ENCODE measurements around the gene HM13. TPM values are rescaled to one million over a fixed set of nuclear protein-coding genes. Genes with fewer than 3 reads are reported as not detected.

The HM13 gene
- total and polyA plus RNA-seq, 2 of the 4 experiments (the other 2 are of a cell fraction) = 53.2 to 203 TPM

DNA sequence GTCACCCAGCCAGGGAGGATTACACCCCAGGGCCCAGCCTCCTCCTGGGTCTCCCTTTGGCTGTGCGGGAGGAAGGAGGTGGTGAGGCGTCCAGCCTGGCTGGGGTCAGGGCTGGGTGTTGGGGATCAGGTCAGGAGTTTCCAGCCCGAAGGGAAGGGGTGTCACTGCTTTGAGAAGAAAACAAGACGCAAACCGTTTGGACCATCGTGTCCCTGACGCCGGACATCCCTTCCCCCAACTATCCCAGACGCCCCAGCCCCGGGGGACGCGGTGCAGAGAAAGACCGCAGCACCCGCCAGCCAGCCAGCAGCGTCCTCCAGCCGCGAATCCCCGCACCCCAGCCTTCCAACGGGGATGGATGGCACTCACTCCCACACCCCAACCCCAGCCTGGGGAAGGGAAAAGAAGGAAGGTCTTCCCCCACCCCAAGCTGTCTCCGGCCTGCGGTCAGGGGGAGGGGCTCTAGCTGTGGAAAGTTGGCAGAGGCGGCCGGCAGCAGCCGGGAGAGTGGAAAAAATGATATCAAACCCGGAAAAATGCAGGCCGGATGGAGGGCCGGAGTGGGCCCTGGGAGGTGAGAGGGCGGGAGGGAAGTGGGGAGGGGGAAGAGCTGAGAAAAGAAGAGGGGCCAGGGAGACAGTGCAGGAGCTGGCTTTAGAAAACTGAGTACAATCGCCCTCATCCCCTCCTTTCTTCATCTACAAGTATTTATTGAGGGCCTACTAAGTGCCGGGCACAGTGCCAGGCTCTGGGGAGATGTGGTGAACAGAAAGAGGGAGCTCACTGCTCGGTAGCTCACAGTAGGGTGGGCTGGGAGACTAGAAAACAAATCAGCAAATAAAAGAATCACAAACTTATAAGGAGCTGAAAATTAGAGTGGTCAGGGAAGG, 28.5 kb upstream of the HM13 start:
- intact Hi-C loops (cut with micrococcal nuclease) (no loop called here), in situ Hi-C loops (cut with MboI; ENCODE audit: low sequenced_read_pairs) (no loop called here), dilution Hi-C loops (cut with HindIII; ENCODE audit: low sequenced_read_pairs, unreplicated experiment) (no loop called here)
- no peak overlapping the region for H2BK120ac ChIP-seq (ENCODE audit: low read depth, low read length)
- H3K23ac ChIP-seq (ENCODE audit: low read depth, low read length) = no peak overlapping the region
- no peak overlapping the region; the same call in 1 of the 2 replicates for H3K4me3 ChIP-seq (ENCODE audit: insufficient read depth, low read depth, low read length)
- no peaks in the 10 kb centered on the region for H3K4me1 ChIP-seq (ENCODE audit: control insufficient read depth, insufficient read depth, low read length)
- peak overlapping the region; percentile 78 for H3K4me2 ChIP-seq (ENCODE audit: low read depth, low read length)
- no peak overlapping the region; the same call in 1 of the 2 replicates for H3K18ac ChIP-seq (ENCODE audit: low read depth, low read length)
- H2BK20ac ChIP-seq (ENCODE audit: low read depth, low read length) = no peak overlapping the region
- no peak overlapping the region for H4K91ac ChIP-seq (ENCODE audit: insufficient read depth, low read depth, low read length)
- no peak overlapping the region for H3K9ac ChIP-seq (ENCODE audit: low read depth, low read length)
- H3K79me1 ChIP-seq (ENCODE audit: low read depth in 1 of 2, low read length in 2 of 2) = no peaks in the 10 kb centered on the region
- H4K20me1 ChIP-seq (ENCODE audit: insufficient read depth, low read length) = no peaks in the 10 kb centered on the region
- no peaks in the 10 kb centered on the region for H3K36me3 ChIP-seq (ENCODE audit: control insufficient read depth, insufficient read depth, low read length)
- no peak for TF ChIP-seq RAD21 (IDR thresholded peaks at IDR 0.05; ENCODE audit: low read length)
- TF ChIP-seq CHD1 (IDR thresholded peaks at IDR 0.05; ENCODE audit: low read depth, low read length) = no peak
- no peak for TF ChIP-seq ELK1 (IDR thresholded peaks at IDR 0.05; ENCODE audit: borderline replicate concordance, low read depth, low read length)
- no peak for TF ChIP-seq CTCF (conservative IDR thresholded peaks at IDR 0.05; ENCODE audit: low read depth, low read length)
- no peak for TF ChIP-seq SMC3 (IDR thresholded peaks at IDR 0.05; ENCODE audit: low read depth, low read length)
- no peak for TF ChIP-seq FOS (IDR thresholded peaks at IDR 0.05; ENCODE audit: low read depth, low read length)
- TF ChIP-seq, protein P1, sequence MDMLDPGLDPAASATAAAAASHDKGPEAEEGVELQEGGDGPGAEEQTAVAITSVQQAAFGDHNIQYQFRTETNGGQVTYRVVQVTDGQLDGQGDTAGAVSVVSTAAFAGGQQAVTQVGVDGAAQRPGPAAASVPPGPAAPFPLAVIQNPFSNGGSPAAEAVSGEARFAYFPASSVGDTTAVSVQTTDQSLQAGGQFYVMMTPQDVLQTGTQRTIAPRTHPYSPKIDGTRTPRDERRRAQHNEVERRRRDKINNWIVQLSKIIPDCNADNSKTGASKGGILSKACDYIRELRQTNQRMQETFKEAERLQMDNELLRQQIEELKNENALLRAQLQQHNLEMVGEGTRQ (IDR thresholded peaks at IDR 0.05; ENCODE audit: low read depth, low read length) = no peak
- TF ChIP-seq MAFK (IDR thresholded peaks at IDR 0.05; ENCODE audit: low read depth, low read length) = no peak
- no peak for TF ChIP-seq BHLHE40 (IDR thresholded peaks at IDR 0.05; ENCODE audit: low read depth, low read length)
- WGBS, 2 experiments (ENCODE audit: extremely low coverage in 2 of 2, insufficient read length in 1 of 2) = 10% methylated on average over 2 of the region's 31 CpGs; no CpG with 5 or more reads in 1 of the 2 experiments
- H2AK9ac ChIP-seq (replicated peaks; ENCODE audit: low read depth, low read length, poor library complexity) = no peak overlapping the region
- ChIA-PET CTCF (interaction anchor here (0.9 to 1.0 kb wide), 2 partner anchors 17 to 25 kb away, joined by 3 read pairs; no protein-coding TSS in a partner anchor), POLR2A (ENCODE audit: unreplicated experiment) (no interaction called here)
- DNase-seq (peak; percentile 8), ATAC-seq (ENCODE audit: low read depth) (peak; percentile 86)
- H2BK15ac ChIP-seq (ENCODE audit: low read depth, low read length) = no peak overlapping the region
- BruUV-seq (replicated peaks) = no TSS peak
- no peak overlapping the region for H3K27ac ChIP-seq (ENCODE audit: insufficient read depth, low read length)
- no peak overlapping the region for H2AK5ac ChIP-seq (ENCODE audit: low read depth, low read length)
- no peak overlapping the region for H3K4ac ChIP-seq (ENCODE audit: low read depth, low read length)
- H3K14ac ChIP-seq (replicated peaks; ENCODE audit: low read depth, low read length) = no peak overlapping the region
- no peak overlapping the region; the same call in 1 of the 2 replicates for H4K5ac ChIP-seq (ENCODE audit: low read depth, low read length)
- H2AFZ ChIP-seq (replicated peaks; ENCODE audit: low read length, poor library complexity) = peak overlapping the region; percentile 75
- peaks cover 13% of the 10 kb centered on the region for H3K27me3 ChIP-seq (ENCODE audit: control insufficient read depth, insufficient read depth, low read length)
- H3K9me3 ChIP-seq (ENCODE audit: control insufficient read depth, insufficient read depth, low read length) = no peaks in the 10 kb centered on the region
- no peak overlapping the region for H3K56ac ChIP-seq (ENCODE audit: extremely low read depth, insufficient read depth, low read length)
- peak overlapping the region; percentile 26 to 53; a peak in 1 of 4 replicates for H4K8ac ChIP-seq (ENCODE audit: low read depth in 2 of 2, low read length in 2 of 2)
- no peak overlapping the region for H2BK5ac ChIP-seq (ENCODE audit: low read depth, low read length, poor library complexity, severe bottlenecking)
- no peaks in the 10 kb centered on the region for H3K9me1 ChIP-seq (ENCODE audit: insufficient read depth, low read length)

All from IMR-90 (cell line).